CD4-positive, alpha-beta T cell treated with Interleukin-10 for 1 hour (primary cell): ENCODE measurements around the gene CEP152.
"Not testable (repeated sequence)": the region's sequence is repeated elsewhere in the genome, so short reads cannot be mapped to it uniquely, and the experiment has no call there.

Experiments
- DNase-seq: peaks from one replicate; pipeline ENCODE4 v3.0.0-alpha.2; 2020

CEP152 gene

GRCh38 chr15:48803877-48804276 lies 7.0 kb downstream of the CEP152 start:
- DNase-seq: no peak

- no peak for DNase-seq
These were observed 8.0 kb downstream of the CEP152 start for GRCh38 chr15:48802867-48803266.

DNA sequence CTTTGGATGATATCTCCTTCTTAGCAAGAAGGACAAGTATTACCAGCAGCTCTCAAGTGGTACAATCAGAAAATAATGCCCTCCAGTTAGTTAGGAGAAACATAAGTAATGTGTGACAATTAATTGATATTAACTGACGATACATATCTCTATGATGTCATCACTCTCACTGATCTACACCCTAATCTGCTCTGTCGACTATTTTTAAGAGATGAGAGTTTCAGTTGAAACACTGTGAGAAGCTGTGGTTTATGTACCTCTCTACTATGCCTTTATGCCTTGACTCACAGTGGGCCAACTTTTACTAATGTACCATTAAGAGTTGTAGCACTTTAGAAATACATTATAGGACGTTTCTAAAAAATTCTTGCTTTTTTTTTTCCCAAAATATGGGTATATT lies 8.6 kb downstream of the CEP152 start:
- no peak for DNase-seq

- peak; percentile 11 for DNase-seq
These were observed 9.9 kb downstream of the CEP152 start for GRCh38 chr15:48800811-48801455.

GRCh38 chr15:48800245-48800644 lies 10.6 kb downstream of the CEP152 start:
- no peak for DNase-seq

GRCh38 chr15:48798319-48798718 lies 12.6 kb downstream of the CEP152 start:
- no peak for DNase-seq

DNA sequence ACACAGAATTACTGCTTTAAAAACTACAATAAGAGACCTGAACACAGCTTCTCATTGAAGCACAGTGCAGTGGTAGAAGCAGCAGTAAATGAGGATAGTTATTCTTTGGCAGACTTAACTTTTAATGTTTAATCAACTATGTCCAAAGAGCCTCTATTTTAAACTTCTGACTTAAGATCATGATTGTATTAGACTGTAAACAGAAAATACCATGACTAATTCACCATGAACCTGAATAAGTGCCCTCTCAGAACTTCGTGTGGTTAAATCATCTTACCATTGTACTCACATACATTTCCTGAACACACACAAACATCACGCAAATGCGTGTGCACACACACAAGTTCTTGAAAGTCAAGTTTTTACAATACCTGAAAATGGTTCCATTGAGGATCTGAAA lies 13.9 kb downstream of the CEP152 start:
- DNase-seq: peak; percentile 5

DNA sequence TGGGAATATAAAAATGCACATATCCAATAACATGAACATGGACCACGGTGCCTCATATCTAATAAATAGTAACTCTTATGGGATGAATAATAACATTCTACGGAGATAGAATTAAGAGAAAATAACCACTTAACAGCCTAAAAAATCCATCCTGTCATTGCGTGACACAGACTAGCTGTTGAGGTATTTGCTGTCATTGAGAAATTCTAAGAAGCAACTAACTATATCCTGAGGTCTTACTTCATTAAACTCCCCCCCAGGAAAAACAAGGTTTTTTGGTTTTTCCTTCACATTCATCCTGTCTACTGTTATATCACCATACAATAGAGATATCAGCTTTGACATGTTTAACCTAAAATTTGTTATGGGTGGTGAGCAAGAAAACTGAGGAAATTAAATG lies 14.3 kb downstream of the CEP152 start:
- no peak for DNase-seq

DNA sequence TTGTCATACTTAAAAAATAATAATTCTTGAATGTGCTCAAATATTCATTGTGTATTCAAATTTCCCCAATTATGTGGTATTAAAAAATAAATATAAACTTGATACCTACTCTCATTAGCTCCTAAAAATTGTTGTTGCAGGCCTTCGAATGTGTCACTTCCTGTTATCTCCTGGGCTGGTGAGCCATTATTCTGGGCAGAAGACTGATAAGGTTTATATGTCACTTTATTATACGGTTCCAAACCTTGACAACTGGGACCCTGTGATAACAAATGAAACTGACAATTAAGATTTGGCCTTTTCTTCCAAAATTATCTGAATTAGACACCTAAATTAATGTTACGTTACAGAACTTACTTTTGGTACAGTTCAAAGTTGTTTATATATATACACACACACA lies 15.0 kb downstream of the CEP152 start:
- DNase-seq: no peak

DNA sequence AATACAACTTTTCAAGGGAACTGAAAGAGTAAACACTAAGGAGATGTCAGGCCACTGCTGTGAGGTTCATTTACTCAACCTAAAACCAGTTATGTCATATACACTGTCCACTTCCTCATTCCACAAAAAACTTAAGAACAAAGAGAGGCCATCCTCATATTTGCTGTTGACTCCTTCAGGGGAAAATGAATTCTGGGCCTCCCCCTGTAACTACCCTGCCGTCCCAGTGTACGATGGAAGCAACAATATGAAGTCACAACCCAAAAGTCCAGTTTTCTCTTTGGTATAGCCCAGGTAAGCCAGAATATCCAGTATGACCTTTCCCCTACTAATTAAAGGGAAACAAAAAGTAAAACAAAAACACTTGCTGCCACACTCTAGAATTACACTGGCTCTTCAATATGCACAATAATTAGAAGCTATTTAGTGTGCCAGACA lies 16.2 kb downstream of the CEP152 start:
- DNase-seq: peak; percentile 5

- DNase-seq: no peak
These were observed 18.5 kb downstream of the CEP152 start for GRCh38 chr15:48792408-48792807.

- DNase-seq: not testable (repeated sequence)
These were observed 20.3 kb downstream of the CEP152 start for GRCh38 chr15:48790466-48791115.

GRCh38 chr15:48785712-48786111 lies 25.2 kb downstream of the CEP152 start:
- DNase-seq: no peak

DNA sequence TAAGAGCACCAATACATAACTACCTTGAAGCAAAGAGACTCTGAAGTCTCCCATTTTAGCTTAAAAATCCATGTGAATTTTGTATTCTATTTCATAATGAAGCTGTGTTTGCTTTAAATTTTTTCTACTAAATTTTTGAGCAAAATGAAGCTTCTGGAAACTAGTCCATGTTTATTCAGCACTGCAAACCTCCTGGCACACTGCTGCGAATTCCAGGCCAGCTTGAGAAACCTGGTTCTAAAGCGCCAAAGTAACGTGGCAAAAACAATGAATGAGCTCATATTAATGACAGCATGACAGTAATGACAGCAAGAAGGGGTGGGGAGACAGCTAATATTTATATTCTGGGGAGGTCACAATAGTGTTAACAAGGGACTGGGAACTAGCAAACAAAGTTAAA lies 25.7 kb downstream of the CEP152 start:
- no peak for DNase-seq

DNA sequence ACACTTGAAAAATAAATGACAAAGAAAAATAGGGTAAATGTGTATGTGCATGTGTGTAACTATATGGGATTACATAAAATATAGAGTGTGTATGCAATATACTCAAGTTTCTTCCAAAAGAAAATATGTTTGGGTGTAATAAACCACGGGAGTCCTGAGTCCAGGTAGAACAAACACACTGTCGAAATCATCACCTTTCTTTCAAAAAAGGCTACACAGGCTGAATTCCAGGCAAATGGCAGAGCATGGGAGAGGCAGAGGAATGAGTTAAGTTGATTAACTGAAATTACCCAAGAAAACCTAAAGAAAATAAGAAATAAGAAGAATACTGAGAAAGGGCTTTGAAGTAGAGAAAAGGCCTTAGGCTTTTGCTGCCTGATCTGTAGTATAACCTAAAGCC lies 26.1 kb downstream of the CEP152 start:
- no peak for DNase-seq

DNA sequence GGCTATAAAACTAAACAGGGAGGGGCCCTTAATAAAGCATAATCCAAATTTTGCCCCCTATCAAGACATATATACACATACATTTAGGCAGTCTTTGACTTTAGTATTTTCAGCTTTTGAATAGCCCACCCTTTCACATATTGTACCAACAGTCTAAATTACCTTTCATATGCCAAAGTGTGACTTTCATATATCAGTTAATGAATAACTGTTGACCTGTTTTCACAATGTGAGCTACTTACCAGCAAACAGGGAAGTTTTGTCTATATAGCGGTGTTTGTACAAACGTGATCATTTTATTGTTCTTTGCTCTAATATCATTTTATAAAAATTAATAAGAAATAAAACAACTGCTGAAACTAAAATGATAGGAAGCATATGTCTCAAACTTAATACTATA lies 28.0 kb downstream of the CEP152 start:
- no peak for DNase-seq

- no peak for DNase-seq
These were observed 29.3 kb downstream of the CEP152 start for GRCh38 chr15:48781481-48782081.

DNA sequence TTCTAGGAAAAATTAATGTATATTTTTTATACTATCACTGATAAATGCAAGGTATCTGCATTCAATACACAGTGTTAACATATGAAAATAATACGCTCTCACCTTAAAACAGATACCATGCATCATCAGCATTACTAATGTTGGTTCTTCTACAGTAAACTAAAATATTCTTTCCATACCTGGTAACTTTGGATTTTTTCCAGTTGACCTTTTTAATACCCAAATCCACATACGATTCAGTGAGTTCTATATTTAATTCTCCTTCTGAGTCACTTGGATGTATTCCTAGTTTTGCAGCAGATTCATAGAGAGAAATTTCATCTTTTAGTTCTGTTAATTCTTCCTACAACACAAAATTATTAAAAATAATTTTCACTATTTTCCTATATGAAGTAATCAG lies 29.9 kb downstream of the CEP152 start:
- no peak for DNase-seq

DNA sequence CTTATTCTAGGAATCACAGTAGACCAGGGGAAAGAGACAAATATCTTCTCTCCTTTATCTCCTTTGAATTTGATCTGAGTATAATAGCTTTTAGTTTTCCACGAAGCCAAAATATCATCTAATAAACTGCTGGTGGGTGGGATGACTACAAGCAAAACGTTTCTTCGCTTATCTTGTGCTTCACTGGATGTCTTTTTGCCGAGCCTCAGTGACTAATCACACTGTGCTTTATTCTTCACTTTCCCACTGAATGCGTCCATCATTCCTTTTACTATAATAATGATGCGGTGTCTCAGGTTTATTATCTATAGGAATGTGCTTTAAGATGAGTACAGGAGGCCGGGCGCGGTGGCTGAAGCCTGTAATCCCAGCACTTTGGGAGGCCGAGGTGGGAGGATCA lies 32.5 kb downstream of the CEP152 start:
- DNase-seq: no peak

DNA sequence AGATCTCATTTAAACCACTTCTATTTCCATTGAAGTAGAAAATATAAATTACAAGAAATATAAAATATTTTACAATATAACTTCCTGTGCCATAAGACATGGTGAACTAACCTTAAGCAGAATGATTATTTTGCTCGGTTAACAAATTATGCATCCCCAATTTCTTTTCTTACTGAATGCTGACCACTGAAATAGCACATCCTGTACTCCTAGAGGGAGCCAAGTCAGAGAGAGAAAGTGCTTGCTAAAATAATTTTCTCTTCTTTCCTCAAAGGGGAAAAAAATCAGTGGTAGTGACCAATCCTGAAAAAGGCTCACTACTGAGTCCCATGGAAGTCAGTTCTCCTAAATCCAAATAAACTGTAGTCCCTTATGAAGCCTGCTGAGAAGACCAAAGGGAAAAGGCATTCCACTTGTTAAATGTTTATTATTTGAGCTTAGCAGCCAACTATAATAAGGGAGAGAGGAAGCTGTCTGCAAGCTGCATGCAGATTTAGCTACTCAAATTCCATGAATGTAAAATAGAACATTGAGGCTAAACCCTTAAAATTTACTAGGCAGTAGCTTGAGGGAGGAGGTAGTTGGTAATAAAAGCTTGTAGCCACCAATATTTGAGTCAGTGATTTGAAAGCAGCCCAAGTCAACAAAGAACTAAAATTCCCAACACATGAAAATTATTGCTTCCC lies 33.1 kb downstream of the CEP152 start:
- DNase-seq: no peak

- no peak for DNase-seq
These were observed 35.3 kb downstream of the CEP152 start for GRCh38 chr15:48775546-48775945.

DNA sequence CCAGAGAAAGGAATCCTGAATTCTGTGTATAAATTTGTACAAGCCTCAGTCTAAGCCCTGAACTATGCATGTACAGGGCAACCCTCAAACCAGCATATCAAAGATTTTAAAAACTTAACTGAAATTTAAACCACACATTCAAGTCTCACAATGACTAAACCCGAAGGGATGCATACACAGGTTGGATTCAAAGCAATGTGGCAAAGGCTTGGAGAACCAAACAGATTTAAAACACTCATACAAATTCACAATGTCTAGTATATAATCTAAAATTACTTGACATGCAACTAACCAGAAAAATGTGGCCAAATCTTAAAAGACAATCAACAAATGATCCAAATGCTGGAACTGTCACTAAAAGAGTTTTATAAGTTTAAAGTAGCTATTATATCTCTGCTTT lies 36.4 kb downstream of the CEP152 start:
- DNase-seq: no peak

GRCh38 chr15:48766196-48766595 lies 44.7 kb downstream of the CEP152 start:
- no peak for DNase-seq

DNA sequence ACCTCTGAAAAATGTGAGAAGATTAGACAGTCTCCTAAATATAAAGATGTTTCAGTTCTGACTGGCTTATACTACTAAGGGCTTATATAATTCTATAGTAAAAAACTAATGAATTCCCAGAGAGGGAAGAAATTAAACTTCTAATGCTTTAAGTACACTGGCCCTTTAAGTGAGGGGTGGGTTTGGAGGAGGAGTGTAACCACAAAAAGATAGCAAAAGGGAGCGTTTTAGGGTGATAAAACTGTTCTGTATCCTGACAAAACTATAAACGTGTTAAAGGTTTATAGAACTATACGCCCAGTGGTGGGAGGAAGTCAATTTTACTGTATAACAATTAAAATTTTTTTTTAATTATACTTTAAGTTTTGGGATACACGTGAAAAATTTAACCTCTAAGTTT lies 45.8 kb downstream of the CEP152 start:
- DNase-seq: no peak
